DMS114 treated with DMSO at 0.1 percent for 48 hours (cell line): ENCODE results near the gene KCP.

ENCODE experiments used
- DNase-seq: peaks from one replicate; lab custom pipeline; 2025; ENCODE audit not compliant: unreplicated experiment; lab: John Stamatoyannopoulos, UW

Gene KCP

DNA sequence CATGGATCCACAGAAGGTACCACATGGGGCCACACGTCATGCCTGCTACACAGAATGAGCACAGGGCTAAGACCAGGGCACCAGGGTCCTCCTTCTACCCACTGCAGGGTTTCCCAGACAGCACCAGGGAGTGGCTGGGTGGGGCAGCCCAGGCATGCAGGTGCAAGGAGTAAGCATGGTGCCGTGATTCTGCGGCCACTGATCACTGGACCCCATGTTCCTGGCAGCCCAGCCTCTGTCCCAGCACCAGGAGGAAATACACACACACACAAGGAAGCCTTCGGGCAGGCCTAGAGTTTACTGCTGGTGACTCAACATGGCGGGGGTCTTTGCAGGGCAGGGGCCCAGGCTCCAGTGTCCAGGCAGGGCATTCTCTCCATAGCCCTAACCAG lies 33.9 kb downstream of the KCP start:
- DNase-seq: no peak

DNA sequence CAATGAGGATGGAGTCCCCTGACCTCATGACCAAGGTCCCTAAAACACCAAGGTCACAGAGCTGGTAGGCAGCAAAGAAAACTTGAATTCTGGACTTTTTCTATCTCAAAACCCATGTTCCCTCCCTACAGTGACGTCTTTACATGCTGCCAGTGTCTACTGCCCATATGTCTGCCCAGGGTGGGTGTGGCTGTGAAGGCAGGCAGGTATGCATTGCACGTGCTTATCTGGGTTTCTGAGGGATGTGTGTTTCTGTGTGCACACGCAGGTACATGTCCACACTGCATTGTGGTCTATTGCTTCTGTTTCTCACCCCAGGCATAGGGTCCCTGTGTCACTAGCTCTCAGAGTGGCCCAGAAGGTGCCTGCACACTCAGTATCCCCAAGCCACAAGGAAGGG lies 34.4 kb downstream of the KCP start:
- no peak for DNase-seq

DNA sequence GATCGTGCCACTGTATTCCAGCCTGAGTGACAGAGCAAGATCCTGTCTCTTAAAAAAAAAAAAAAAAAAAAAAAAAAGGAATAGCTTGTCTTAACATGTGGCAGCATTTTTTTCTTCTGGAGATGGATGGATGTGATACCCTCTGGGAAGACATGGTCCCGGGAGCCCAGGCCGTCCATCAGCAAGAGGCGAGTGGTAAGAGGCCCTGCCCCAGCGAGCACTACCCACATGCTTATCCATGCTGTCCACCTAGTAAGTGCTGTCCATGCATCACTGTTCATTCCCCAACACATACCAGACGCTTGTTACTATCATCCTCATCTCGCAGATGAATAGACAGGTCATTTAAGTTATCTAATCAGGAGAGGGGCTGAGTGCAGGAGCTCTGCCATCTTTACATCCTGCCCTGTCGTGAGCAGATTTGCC lies 35.0 kb downstream of the KCP start:
- DNase-seq: no peak

DNA sequence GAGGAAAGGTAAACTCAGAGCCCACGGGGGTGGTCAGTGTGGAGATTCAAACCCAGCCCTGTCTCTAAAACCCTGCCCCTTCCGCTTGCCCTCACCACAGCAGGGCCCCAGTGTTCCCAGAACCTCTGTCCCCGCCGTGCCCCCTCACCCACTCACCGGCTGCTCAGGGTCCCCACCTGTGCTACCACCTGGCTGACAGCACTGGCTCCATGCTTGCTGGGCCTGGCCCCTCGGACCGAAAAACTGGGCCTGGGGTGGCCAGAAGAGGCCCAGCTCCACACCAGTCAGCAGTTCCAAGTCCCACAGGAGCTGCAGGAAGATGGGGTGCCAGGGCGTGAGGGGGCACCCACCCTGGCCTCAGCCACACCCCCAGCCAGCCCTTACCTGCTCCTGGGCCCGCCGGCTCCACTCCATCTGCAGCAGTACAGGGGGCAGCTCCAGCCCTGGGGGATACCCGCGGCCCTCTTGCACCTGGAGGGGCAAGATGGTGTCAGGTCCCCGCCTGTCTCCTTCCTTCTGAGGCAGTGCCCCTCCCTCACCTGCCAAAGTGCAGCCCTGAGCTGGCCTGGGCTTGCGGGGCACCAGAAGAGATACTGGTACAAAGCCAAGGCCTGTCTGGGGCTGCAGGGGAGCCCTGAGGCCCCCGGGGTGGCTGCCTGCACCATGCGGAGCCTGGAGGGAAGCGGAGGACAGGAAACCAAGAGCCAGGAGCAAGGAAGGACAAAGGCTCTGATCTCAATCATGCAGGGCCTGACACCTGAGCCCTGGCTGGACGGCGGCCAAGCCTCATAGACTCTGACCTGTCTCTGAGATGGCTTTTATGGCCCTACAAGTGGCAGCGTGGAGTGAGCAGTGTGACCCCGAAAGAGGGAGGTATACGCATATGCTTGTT lies 36.1 kb downstream of the KCP start:
- DNase-seq: no peak

DNA sequence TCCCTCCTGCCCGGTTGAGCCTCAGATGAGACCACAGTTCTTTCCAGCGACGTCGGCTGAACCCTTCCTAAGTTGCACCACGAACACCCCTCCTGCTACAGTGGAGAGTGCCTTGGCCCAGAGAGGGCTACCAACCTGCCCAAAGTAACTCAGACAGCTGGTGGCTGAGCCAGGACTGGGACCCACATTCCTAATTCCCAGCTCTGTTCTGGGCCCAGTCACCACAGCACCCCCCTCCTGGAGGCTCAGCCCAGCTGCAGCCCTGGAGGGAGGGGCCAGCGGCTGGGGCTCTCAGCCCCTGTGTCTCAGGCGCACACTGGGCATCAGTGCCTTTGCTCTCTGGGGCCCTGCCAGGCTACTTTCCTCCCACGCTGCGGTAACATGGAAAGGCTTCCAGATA lies 37.3 kb downstream of the KCP start:
- DNase-seq: no peak

DNA sequence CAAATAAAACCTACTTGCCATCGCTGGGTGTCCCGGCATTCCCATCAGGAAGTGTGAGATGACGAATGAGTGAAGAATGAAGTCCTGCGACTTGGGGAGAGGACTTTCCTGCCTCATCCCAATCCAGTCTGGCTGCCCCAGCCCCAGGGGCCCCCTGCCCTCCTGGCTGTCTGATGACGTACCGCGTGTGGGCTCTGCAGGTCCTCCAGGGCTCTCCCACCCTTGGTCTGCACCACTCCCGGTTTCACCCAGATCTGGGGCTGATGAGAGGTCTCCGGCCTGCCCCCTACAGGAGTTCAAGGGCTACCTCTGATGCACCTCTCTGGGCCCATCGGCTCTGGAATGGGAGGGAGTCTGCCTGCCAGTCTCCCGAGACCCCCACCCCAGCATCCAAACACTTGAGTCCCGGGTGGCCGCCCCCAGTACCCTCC lies 38.1 kb downstream of the KCP start:
- no peak for DNase-seq

DNA sequence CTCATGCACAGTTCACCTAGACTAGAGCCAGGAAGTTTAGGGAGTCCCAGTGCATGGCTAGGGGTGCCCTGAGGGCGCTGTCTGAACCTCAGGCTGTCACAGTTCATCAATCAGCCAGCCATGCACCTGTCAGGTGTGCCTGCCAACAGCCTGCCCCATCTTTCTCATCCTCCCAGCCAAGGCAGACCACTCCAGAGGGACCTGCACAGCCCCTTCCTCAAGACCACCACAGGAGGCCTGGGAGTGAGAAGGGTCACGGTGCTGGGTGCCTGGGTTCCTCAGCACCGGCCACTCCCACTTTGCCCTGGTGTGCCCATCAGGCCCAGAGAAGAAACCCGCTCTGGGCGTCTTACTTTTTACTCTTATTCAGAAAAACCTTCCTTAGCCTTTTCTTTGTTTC lies 39.5 kb downstream of the KCP start:
- no peak for DNase-seq

DNA sequence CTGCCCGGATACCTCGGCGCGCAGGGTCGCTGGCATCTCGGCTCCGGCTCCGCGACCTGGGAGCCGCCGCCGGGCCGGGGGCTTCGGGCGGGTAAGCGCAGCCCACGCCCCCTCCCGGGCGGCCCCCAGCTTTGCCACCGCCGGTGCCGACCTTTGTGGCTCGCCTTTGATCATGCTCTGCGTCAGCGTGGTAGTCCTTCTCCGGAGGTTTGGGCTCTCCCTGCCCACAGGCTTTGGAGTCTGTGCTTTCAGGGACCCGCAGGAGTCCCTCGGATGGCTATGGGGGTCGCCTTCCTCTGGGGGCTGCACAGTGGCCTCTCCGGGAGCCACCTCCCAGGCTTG lies 40.6 kb downstream of the KCP start:
- DNase-seq: no peak

DNA sequence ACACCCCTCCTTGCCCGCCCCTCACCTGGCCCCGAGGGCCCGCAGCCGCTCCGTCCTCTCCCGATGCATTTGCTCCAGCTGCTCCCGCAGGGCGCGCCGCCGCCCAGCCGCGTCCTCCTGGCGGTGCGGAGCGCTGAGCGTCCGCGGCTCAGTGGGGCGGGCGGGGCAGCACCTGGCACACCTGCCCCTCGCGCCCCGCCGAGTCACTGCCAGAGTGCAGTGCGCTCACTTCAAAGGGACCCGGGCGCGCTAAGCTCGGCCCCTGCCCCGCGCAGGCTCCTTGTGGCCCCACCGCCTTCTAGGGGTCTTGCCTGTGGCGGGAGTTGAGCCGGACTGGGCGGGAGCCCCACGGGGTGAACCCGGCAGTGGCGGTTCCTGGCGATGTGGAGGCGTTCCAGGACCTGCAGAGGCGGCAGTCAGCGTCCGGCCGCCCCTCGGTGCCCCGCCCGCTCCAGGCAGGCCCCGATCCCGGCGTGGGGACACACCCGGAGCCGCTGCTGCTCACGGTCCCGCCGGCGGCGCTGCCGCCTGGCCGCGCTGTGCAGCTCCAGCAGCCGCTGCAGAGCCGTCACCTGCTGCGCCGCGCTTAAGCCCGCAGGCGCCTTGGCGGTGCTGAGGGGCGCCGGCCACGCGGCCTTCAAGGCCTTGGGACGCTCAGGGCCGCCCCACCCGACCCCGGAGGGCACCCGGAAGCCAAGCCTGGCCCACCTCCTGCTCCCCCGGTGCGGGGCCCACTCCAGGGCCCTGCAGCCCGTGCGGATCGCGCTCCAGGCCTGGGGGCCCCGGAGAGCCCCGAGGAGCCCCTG lies 41.2 kb downstream of the KCP start:
- DNase-seq: no peak

DNA sequence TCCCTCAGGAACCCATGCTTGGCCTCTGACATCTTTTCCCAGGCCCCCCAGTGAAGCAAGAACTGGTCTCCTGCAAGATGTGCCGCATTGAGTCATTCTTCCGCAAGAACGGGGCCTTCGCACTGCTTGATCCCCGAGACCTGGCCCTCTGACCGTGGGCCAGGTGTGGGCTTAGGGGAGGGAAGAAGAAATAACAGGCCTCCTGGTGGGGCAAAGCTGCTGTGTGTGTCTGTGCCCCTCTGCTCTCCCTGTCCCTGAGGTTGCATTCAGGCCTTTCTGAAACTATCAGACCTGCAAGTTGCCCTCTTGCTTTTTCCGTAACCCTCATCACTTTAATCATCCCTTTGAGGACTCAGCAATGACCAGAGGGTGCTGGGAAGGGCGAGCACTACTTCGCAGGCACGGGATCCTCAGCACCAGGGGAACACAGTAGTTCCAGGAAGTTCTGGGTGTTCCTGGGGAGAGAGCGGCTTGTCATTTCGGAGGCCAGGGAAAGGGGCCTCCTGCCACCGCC lies 41.8 kb downstream of the KCP start:
- no peak for DNase-seq

DNA sequence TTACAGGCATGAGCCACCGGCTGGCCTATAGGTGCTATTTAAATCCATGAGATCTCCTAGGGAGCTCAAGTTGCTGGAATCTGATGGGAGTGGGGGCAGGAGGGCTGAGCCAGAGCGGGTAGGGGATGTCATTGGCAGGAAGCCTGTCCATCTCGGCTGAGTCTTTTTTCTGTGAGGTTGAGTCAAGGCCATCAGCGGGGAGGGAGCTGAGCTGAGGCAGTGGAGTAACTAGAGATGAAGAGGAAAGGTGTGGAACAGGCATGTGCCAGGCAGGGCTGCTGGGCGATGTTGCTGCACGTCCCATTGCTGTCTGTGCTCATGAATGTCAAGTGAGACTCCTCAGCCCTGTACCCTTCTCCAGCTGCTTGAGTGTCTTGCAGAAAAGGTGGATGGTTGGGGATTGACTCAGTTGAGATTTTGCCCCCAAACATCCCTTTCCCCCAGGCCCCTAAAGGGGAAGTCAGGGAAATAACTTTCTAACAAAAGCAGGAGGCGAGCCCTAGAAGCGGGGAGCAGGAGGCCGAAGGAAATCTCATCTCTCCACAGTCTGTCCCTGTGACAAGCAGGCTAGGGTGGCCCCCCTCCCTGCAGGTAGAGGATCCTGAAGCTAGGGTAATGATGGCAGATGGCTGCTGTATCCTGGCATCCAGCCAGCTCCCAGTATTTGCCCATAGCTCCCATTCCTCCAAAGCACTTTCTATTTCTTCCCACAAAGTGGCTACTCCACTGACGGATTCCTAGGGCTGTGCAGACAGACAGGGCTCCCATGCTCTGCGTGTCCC lies 42.5 kb downstream of the KCP start:
- no peak for DNase-seq

DNA sequence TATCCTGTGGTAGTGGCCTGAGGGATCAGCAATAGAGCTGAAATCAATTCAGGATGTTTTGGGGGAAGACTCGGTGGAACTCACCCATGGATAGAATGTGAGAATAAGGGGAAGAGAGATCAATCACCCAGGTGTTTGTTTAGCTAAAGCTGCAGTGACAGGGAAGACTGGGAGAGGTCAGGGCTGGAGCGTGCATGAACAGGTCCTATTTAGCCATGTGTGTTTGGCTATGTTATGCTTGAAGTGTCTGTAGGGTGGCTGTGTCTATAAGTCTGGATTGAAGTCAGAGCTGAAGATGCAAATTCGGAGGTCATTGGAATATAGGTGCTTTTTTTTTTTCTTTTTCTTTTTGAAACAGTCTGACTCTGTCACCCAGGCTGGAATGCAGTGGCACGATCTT lies 43.3 kb downstream of the KCP start:
- no peak for DNase-seq

DNA sequence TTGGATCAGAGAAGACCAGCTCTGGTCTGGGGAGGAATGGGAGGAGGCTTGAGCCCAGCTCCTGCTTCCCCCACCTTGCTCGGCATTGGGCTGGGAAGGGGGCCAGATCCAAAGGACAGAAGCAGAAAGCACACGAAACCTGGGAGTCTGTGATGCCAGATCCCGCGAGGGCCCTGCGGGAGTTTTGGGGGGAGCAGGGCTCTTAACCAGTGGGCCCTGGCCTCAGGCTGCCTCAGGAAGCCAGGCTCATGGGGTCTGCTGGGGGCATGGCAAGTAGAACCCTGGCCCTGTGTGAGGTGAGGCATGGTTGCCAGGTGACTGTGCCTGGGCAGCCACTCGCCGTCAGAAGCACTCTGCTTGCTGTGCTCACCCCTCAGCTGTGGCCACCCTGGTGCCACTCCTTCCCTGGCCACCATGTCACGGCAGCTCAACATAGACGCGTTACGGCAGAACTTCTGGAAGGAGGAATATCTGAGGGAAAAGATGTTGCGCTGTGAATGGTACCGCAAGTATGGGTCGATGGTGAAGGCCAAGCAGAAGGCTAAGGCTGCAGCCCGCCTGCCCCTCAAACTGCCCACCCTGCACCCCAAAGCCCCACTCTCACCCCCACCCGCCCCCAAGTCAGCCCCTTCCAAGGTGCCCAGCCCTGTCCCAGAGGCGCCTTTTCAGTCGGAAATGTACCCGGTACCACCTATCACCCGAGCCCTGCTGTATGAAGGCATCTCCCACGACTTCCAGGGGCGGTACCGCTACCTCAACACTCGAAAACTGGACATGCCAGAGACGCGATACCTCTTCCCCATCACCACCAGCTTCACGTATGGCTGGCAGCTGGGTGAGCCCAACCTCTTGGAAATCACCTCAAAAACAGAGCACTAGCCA lies 44.3 kb downstream of the KCP start:
- no peak for DNase-seq

DNA sequence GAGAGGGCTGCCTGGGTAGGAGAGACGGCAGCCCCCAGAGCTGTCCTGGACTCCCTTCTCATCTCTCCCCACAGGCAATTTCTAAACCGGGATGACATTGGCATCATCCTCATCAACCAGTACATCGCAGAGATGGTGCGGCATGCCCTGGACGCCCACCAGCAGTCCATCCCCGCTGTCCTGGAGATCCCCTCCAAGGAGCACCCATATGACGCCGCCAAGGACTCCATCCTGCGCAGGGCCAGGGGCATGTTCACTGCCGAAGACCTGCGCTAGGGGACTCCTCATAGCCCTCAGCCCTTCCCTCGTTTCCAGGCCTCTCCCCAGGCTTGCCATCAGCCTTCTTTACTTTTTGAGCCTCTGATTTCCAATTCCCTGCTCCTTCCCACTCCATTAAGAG lies 45.2 kb downstream of the KCP start:
- DNase-seq: no peak

DNA sequence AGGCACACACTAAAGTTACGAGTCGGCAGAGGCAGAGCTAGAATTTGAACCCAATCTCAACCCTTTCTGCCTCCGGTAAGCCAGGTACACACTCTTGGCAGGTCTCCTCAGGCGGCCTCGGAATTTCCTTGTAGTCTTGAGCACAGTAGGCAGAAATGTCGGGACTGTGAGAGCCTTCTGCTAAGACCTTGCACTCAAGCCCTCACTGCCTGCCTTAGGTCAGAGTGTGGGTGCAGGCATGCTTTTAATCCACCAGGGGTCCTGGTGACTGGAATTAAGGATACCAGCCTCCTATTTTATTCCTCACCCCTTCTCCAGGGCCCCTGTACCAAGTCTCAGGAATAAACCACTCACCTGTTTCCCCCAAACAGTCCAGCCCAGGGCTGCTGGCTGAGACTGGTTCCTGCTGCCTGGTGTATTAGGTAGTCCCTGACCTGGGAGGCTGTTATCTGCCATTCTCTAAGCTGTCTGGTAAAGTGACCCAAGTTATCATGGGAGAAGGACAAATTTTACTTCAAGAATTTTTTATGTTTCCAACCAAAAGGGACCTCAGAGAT lies 47.0 kb downstream of the KCP start:
- DNase-seq: peak; percentile 21

DNA sequence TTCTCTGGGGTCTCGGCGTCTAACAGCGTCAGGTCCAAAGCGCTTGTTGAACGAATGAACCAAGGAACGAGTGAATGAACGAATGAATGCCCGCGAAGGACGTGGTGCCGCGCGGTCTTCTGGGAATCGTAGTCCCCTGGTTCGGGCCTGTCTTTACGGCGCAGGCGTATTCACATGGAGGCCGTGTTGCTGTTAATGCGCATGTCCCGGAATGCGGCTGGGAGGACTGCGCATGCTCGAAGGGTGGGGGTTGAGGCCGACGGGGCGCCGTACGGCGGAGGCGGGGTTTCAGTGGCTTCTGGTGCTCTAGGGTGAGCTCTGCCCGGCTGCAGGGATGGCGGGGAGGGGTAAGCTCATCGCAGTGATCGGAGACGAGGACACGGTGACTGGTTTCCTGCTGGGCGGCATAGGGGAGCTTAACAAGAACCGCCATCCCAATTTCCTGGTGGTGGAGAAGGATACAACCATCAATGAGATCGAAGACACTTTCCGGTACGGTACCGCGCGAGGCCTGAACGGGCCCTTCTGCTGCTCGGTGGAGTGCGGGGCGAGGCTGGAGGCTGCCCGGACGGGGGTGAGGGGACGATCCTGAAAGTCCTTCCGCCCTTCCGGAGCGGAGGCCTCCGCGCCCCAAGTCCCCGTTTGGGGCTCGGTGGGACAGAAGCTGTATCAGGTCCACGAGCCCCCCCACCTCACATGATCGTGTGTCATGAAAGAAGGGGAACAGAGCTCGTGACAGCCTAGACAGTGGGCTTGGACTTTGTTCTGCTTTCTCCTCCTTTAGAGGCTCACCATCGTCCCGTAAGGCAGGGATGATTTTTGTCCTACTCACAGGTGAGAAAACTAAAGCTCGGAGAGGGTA lies 47.7 kb downstream of the KCP start, which contains the start of gene ATP6V1F:
Gene ATP6V1F, plus strand, starts transcription at position 286 of the 862 bp plus-strand sequence. Its CDS starts 49 bp downstream, at position 335.
- DNase-seq: peak; percentile 94

DNA sequence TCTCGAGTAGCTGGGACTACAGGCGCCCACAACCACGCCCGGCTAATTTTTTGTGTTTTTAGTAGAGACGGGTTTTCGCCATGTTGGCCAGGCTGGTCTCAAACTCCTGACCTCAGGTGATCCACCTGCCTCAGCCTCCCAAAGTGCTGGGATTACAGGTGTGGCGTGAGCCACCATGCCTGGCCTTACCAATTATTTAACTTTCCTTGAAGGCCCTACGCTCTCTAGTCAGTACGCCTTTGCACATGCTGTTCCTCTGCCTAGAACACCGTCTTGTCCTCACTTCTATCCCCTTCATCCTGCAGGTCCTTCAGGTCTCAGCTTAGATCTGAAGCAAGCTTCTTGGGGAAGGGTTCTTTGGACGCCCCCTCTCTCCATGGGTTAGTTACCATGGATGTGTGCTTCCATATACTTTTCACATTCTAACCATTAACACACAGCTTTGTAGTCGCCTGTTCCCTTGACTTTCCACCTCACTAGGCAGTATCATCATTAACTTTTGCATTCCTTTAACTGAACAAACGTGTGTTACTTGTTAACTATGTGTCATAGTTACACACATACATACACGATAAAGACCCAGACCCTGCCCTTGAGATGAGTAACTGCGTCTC lies 48.4 kb downstream of the KCP start:
- DNase-seq: no peak
